Esophagus squamous epithelium (tissue), 5 donors: ENCODE measurements around the gene CPED1. TPM values are rescaled to one million over a fixed set of nuclear protein-coding genes. Genes with fewer than 3 reads are reported as not detected.
"Not testable (repeated sequence)": the region's sequence is repeated elsewhere in the genome, so short reads cannot be mapped to it uniquely, and the experiment has no call there.

Experiments used
- DNase-seq: peaks from one replicate; lab custom pipeline; 2025; lab: John Stamatoyannopoulos, UW
- H3K27ac ChIP-seq, 4 donors: fragments of 200-600 bp; sonication (generic); one replicate each; pipeline ENCODE4 v1.5.1; 2016 to 2019; ENCODE audit warnings: mild to moderate bottlenecking in 1 of 4
- H3K27me3 ChIP-seq, 4 donors: fragments of 200-600 bp; sonication (generic); 1 replicate in 3 of 4; 2 replicates in 1 of 4; pipeline versions ENCODE4 v1.5.1 to v1.6.0; 2017 to 2021; ENCODE audit warnings: antibody characterized with exemption in 1 of 4
- H3K36me3 ChIP-seq, 3 donors: fragments of 200-600 bp; sonication (generic); one replicate each; pipeline ENCODE4 v1.5.1; 2016 to 2019
- H3K4me1 ChIP-seq, 3 donors: fragments of 200-600 bp; sonication (generic); one replicate each; pipeline ENCODE4 v1.5.1; 2017 to 2019
- H3K4me3 ChIP-seq, 4 donors: fragments of 200-600 bp; sonication (generic); 1 replicate in 3 of 4; 2 replicates in 1 of 4; pipeline ENCODE4 v1.5.1; 2016 to 2019; ENCODE audit warnings: mild to moderate bottlenecking in 2 of 4, moderate library complexity in 1 of 4
- H3K9me3 ChIP-seq, 3 donors: fragments of 200-600 bp; sonication (generic); one replicate each; pipeline ENCODE4 v1.5.1; 2016 to 2019
- CTCF ChIP-seq, 6 experiments: fragments of 450-650 bp in 4 of 6; fragments of 200-600 bp in 2 of 6; sonication (generic) in 2 of 6; IDR thresholded peaks; one replicate each; pipeline ENCODE4 v1.5.1; 2016 to 2019; ENCODE audit warnings: antibody characterized with exemption in 6 of 6, mild to moderate bottlenecking in 4 of 6, moderate library complexity in 4 of 6
- POLR2A ChIP-seq, 4 donors: fragments of 450-650 bp; IDR thresholded peaks; one replicate each; pipeline ENCODE4 v1.6.1; 2017; ENCODE audit warnings: antibody characterized with exemption in 4 of 4, mild to moderate bottlenecking in 4 of 4, moderate library complexity in 3 of 4
- WGBS, 2 donors: methylation state at CpG; one replicate each; pipeline ENCODE4 v1.1.5; 2018; 5-methylcytosine and 5-hydroxymethylcytosine counted together
- intact Hi-C: fragments of 100-400 bp; cut with DNase I; formaldehyde crosslinking; loops from one replicate; pipeline ENCODE4 v1.15.0; 2022
- total RNA-seq, 4 donors: library from RNA; depleted of rRNA; stranded (reverse); fragments of >200 nt; gene quantifications; one replicate each; pipeline ENCODE4 v1.1.0, GENCODE V29; 2016
- donor health status: DM: yes; HTN: yes; CAD: no.

Gene CPED1
- total RNA-seq, 4 donors from 2014 or later = 0.61 to 6.3 (median 2.3) TPM

- peaks cover 0 to 80% (median 22%) of the 10 kb centered on the region in 3 donors for H3K36me3 ChIP-seq
- H3K4me1 ChIP-seq = no peaks in the 10 kb centered on the region
- intact Hi-C loops = no loop called here
- H3K27ac ChIP-seq = no peak overlapping the region
- no peaks in the 10 kb centered on the region for H3K27me3 ChIP-seq
- no peak overlapping the region for H3K4me3 ChIP-seq
- 58 to 75% methylated on average over 1 of the region's 1 CpG for WGBS, 2 donors
- H3K9me3 ChIP-seq = no peaks in the 10 kb centered on the region
- DNase-seq = no peak
- no peak for TF ChIP-seq POLR2A (IDR thresholded peaks at IDR 0.05)
- TF ChIP-seq CTCF (IDR thresholded peaks at IDR 0.05) = no peak
Measured at GRCh38 chr7:120973849-120974248, 14.7 kb upstream of the CPED1 start.

DNA sequence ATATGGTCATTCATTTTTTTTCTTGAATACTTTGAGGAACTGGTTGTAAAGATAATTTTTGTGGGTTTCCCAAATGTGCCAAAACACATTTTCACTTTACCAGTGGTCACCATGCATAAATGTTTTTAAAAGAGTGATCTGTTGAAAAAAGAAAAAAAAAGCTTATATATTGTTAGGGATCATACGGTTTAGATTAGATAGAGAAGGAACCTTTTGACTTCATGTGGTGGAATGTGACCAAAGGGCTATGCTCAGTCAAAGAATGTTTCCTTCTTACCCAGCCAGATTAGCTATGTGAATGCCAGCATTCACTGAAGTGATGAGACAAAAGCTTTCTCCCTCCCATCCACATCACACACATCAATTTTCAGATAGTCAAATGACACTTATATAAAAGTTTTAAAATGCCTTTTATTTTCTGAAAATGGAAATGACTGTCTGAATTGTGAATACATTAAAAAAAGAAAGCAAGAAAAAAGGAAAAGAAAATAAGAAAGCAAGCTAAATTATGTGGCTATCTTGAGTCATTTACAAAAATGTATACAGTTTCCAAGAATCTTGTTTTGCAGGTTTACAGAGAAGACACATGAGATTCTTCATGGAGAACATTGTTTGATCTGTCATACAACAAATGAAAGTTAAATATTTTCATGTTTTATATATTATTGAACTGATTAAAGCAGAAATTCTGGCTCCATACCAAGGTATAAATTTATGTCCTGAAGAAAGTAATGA, 8.6 kb upstream of the CPED1 start:
- Histone ChIP-seq H3K4me1 (no peaks in the 10 kb centered on the region), H3K27ac (no peak overlapping the region), H3K27me3 (no peaks in the 10 kb centered on the region), H3K4me3 (no peak overlapping the region), H3K9me3 (no peaks in the 10 kb centered on the region), H3K36me3 (peaks cover 0 to 19% (median 0%) of the 10 kb centered on the region in 3 donors)
- TF ChIP-seq POLR2A (IDR thresholded peaks at IDR 0.05) (no peak), CTCF (IDR thresholded peaks at IDR 0.05) (no peak)
- intact Hi-C loops = loop anchor here (5.0 kb wide), 1 partner anchor 102 kb away; no protein-coding TSS in a partner anchor
- DNase-seq = no peak
- WGBS, 2 donors = 17 to 23% methylated on average over 1 of the region's 1 CpG

GRCh38 chr7:120981117-120981516, 7.4 kb upstream of the CPED1 start:
- TF ChIP-seq CTCF (IDR thresholded peaks at IDR 0.05) (no peak), POLR2A (IDR thresholded peaks at IDR 0.05) (no peak)
- no peak for DNase-seq
- 64 to 88% methylated on average over 1 of the region's 1 CpG for WGBS, 2 donors
- Histone ChIP-seq H3K4me3 (no peak overlapping the region), H3K36me3 (peaks cover 0 to 7% (median 0%) of the 10 kb centered on the region in 3 donors), H3K27me3 (no peaks in the 10 kb centered on the region), H3K9me3 (no peaks in the 10 kb centered on the region), H3K4me1 (no peaks in the 10 kb centered on the region), H3K27ac (no peak overlapping the region)
- intact Hi-C loops = loop anchor here (5.0 kb wide), 1 partner anchor 101 kb away; no protein-coding TSS in a partner anchor

- intact Hi-C loops = loop anchor here (5.0 kb wide), 1 partner anchor 100 kb away; no protein-coding TSS in a partner anchor
- no peak for DNase-seq
- Histone ChIP-seq H3K4me1 (no peaks in the 10 kb centered on the region), H3K4me3 (no peak overlapping the region), H3K36me3 (no peaks in the 10 kb centered on the region), H3K27ac (no peak overlapping the region), H3K9me3 (no peaks in the 10 kb centered on the region), H3K27me3 (no peaks in the 10 kb centered on the region)
- 65% methylated on average over 4 of the region's 4 CpGs for WGBS, 2 donors
- TF ChIP-seq POLR2A (IDR thresholded peaks at IDR 0.05) = no peak
Measured at GRCh38 chr7:120981888-120982615, 6.5 kb upstream of the CPED1 start.

- peaks cover 0 to 13% (median 0%) of the 10 kb centered on the region in 3 donors for H3K4me1 ChIP-seq
- not testable (repeated sequence) for H3K4me3 ChIP-seq, DNase-seq, H3K36me3 ChIP-seq, H3K27me3 ChIP-seq, H3K27ac ChIP-seq, H3K9me3 ChIP-seq
- 95 to 97% methylated on average over 5 of the region's 8 CpGs for WGBS, 2 donors
- intact Hi-C loops = loop anchor here (5.0 kb wide), 1 partner anchor 99 kb away; no protein-coding TSS in a partner anchor
Measured at GRCh38 chr7:120983592-120983991, 4.9 kb upstream of the CPED1 start.

GRCh38 chr7:120984406-120984805, 4.1 kb upstream of the CPED1 start:
- Histone ChIP-seq H3K9me3 (no peaks in the 10 kb centered on the region), H3K27me3 (peaks cover 0 to 11% (median 0%) of the 10 kb centered on the region in 4 donors), H3K4me1 (peaks cover 0 to 21% (median 0%) of the 10 kb centered on the region in 3 donors), H3K36me3 (no peaks in the 10 kb centered on the region), H3K4me3 (no peak overlapping the region), H3K27ac (no peak overlapping the region)
- 84 to 94% methylated on average over 3 of the region's 3 CpGs for WGBS, 2 donors
- DNase-seq = no peak
- intact Hi-C loops = loop anchor here (5.0 kb wide), 1 partner anchor 98 kb away; no protein-coding TSS in a partner anchor
- TF ChIP-seq CTCF (IDR thresholded peaks at IDR 0.05) (no peak), POLR2A (IDR thresholded peaks at IDR 0.05) (no peak)
